Neutrophil (primary cell): ENCODE data around the gene MADD.

Experiments
- H3K27ac ChIP-seq: fragments of 200-600 bp; sonication (generic); 2 replicates; pipeline ENCODE4 v1.5.1; 2016; ENCODE audit warnings: mild to moderate bottlenecking, moderate library complexity
- H3K27me3 ChIP-seq: fragments of 200-600 bp; sonication (generic); 2 replicates; pipeline ENCODE4 v1.6.0; 2016; ENCODE audit warnings: mild to moderate bottlenecking
- H3K36me3 ChIP-seq: fragments of 200-600 bp; sonication (generic); 2 replicates; pipeline ENCODE4 v1.5.1; 2017
- H3K4me1 ChIP-seq, 2 experiments: fragments of 200-600 bp in 1 of 2; sonication (generic) in 1 of 2; 1 replicate in 1 of 2; 2 replicates in 1 of 2; pipeline versions ENCODE4 v1.5.1 to v1.6.1; 2013 to 2016; ENCODE audit warnings: low read depth in 1 of 2, low read length in 1 of 2, mild to moderate bottlenecking in 1 of 2, moderate library complexity in 1 of 2; ENCODE audit not compliant: control insufficient read depth in 1 of 2, insufficient read depth in 1 of 2
- H3K4me3 ChIP-seq, 2 experiments: fragments of 200-600 bp in 1 of 2; sonication (generic) in 1 of 2; 1 replicate in 1 of 2; 2 replicates in 1 of 2; pipeline ENCODE4 v1.5.1; 2013 to 2016; ENCODE audit warnings: low read depth in 1 of 2, low read length in 1 of 2, mild to moderate bottlenecking in 1 of 2, moderate library complexity in 1 of 2
- H3K9me3 ChIP-seq: fragments of 200-600 bp; sonication (generic); 2 replicates; pipeline ENCODE4 v1.5.1; 2016
- TF ChIP-seq, protein P1 (sequence below): fragments of 200-600 bp; sonication (generic); IDR thresholded peaks from 2 replicates; pipeline ENCODE4 v1.5.1; 2016; ENCODE audit warnings: antibody characterized with exemption

The MADD gene

DNA sequence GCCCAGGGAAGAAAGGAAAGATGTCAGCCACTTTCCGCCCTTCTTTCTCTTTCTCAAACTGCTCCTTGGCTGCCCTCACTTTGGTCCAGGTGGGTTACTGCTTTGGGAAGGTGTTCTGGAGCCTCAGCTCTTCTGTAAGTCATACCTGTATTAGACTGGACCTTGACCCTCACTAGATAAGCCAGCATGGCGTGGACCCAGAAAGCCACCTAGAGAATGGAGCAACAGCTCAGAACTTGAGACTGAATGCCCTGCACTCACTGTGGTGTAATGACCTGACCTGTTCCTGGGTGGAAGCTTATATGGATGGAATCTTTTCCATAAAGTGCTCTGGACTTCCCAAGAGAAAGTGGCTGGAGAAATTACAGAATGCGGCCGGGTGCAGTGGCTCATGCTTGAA lies 36.9 kb upstream of the MADD start:
- Histone ChIP-seq H3K9me3 (no peaks in the 10 kb centered on the region), H3K36me3 (peaks cover 30% of the 10 kb centered on the region), H3K4me3 (no peak overlapping the region), H3K27ac (no peak overlapping the region), H3K4me1 (no peaks in the 10 kb centered on the region), H3K27me3 (no peaks in the 10 kb centered on the region)
- TF ChIP-seq, protein P1, sequence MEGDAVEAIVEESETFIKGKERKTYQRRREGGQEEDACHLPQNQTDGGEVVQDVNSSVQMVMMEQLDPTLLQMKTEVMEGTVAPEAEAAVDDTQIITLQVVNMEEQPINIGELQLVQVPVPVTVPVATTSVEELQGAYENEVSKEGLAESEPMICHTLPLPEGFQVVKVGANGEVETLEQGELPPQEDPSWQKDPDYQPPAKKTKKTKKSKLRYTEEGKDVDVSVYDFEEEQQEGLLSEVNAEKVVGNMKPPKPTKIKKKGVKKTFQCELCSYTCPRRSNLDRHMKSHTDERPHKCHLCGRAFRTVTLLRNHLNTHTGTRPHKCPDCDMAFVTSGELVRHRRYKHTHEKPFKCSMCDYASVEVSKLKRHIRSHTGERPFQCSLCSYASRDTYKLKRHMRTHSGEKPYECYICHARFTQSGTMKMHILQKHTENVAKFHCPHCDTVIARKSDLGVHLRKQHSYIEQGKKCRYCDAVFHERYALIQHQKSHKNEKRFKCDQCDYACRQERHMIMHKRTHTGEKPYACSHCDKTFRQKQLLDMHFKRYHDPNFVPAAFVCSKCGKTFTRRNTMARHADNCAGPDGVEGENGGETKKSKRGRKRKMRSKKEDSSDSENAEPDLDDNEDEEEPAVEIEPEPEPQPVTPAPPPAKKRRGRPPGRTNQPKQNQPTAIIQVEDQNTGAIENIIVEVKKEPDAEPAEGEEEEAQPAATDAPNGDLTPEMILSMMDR = no peak

DNA sequence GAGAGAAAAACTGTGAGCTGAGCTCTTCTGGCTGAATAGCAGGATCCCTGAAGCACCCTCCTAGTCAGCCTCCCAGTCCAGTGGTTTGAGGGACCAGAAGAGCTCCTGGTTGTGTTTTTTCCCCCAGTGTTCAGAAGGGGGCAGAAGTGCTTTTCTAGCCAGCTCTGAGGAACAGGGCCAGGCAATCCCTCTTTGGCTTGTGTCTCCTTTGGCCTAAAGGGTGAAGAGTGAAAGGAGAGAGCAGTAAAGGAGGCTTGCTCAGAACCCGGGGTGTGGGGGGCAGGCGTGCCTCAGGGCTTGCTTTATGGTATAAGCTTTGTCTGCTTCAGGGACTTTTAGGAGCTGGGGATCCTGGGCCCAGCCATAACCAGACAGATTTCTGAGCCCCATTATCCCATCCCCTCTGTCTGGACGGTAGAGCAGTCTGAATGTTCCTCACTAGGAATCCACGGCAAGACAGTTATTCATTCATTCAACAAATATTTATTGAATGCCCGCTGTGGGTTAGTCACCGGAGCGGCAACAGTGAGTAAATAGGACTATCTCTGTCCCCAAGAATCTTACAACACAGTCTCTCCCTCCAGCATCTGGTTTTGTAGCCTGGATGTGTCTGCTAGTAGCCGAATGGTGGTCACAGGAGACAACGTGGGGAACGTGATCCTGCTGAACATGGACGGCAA lies 35.8 kb upstream of the MADD start:
- Histone ChIP-seq H3K27me3 (no peaks in the 10 kb centered on the region), H3K27ac (no peak overlapping the region), H3K4me1 (no peaks in the 10 kb centered on the region), H3K4me3 (no peak overlapping the region), H3K9me3 (no peaks in the 10 kb centered on the region), H3K36me3 (peaks cover 39% of the 10 kb centered on the region)
- TF ChIP-seq, protein P1 = no peak

DNA sequence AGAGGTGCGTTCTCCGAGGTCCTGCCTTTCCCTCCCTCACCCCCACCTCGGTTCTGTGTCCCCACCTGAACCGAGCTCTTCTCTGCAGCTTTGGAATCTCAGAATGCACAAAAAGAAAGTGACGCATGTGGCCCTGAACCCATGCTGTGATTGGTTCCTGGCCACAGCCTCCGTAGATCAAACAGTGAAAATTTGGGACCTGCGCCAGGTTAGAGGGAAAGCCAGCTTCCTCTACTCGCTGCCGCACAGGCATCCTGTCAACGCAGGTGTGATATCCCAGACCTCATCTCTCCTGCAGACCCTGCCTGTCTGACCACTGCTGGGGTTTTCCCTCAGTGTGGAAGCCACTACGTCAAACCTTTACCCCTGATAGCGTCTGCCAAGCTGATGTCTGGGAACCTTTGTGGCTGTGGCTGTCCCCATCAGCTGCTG lies 35.2 kb upstream of the MADD start:
- Histone ChIP-seq H3K4me3 (no peak overlapping the region), H3K36me3 (peaks cover 42% of the 10 kb centered on the region), H3K27ac (no peak overlapping the region), H3K4me1 (no peaks in the 10 kb centered on the region), H3K9me3 (no peaks in the 10 kb centered on the region), H3K27me3 (no peaks in the 10 kb centered on the region)
- TF ChIP-seq, protein P1 = no peak

DNA sequence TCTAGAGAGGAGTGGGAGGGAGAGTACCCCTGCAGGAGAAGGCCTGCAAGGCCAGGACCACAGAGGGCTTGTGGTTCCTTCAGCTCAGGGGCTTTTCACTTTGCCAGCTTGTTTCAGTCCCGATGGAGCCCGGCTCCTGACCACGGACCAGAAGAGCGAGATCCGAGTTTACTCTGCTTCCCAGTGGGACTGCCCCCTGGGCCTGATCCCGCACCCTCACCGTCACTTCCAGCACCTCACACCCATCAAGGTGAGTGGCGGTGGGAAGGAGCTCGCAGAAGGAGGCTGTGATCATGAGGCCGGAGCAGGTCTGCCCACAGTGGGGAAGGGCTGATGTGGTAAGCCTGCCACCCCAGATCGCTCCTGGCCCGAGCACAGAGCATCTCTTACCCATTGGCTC lies 34.8 kb upstream of the MADD start:
- TF ChIP-seq, protein P1 = no peak
- no peaks in the 10 kb centered on the region for H3K9me3 ChIP-seq
- H3K4me1 ChIP-seq = no peaks in the 10 kb centered on the region
- H3K27ac ChIP-seq = no peak overlapping the region
- H3K27me3 ChIP-seq = no peaks in the 10 kb centered on the region
- H3K36me3 ChIP-seq = peaks cover 47% of the 10 kb centered on the region
- H3K4me3 ChIP-seq = no peak overlapping the region

DNA sequence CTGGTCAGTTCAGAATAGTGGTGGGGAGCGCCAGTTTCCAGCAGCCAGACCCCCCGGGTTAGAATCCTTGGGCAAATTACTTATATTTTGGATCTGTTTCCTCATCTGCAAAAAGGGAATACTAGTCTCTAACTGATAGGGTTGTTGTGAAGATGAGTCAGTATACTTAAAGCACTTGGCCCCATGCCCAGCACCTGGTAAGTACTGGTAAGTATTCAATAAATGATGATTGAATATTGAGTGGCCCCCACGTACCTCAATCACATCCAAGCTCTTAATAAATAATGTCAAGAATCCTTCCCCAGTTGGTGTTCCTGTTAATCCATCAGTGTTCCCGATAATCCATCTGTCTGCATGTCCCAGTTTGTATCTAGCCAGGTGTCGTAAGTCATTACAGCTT lies 33.5 kb upstream of the MADD start:
- H3K36me3 ChIP-seq = peaks cover 60% of the 10 kb centered on the region
- no peak overlapping the region for H3K27ac ChIP-seq
- TF ChIP-seq, protein P1 = no peak
- no peaks in the 10 kb centered on the region for H3K9me3 ChIP-seq
- H3K27me3 ChIP-seq = no peaks in the 10 kb centered on the region
- H3K4me3 ChIP-seq = no peak overlapping the region
- H3K4me1 ChIP-seq = no peaks in the 10 kb centered on the region
